ENCODE measurements around the gene NLRP12. TPM values are rescaled to one million over a fixed set of nuclear protein-coding genes. Genes with fewer than 3 reads are reported as not detected.
"Not testable (repeated sequence)": the region's sequence is repeated elsewhere in the genome, so short reads cannot be mapped to it uniquely, and the experiment has no call there.

Gene NLRP12
- total and polyA plus RNA-seq, 12 donors = 0.10 to 0.78 (median 0.21) TPM; not detected in 3

GRCh38 chr19:53853707-53854106 is 29.6 kb upstream of the NLRP12 start:
- intact Hi-C loops (cut with DNase I) = no loop called here
- TF ChIP-seq CTCF (IDR thresholded peaks at IDR 0.05) (no peak), POLR2A (IDR thresholded peaks at IDR 0.05) (no peak)

GRCh38 chr19:53849237-53849676 is 25.1 kb upstream of the NLRP12 start:
- H3K4me1 ChIP-seq (replicated peaks in 1 of 2) = no peaks in the 10 kb centered on the region
- no peak for DNase-seq
- intact Hi-C loops (cut with DNase I) = loop anchor here in 1 of 2 donors (10.0 kb wide), 1 partner anchor 176 kb away; no protein-coding TSS in a partner anchor

More at GRCh38 chr19:53853707-53854106, 29.6 kb upstream of the NLRP12 start:
- DNase-seq = no peak
- Histone ChIP-seq H3K9me3 (replicated peaks in 1 of 3) (no peaks in the 10 kb centered on the region), H3K36me3 (replicated peaks in 1 of 2) (no peaks in the 10 kb centered on the region), H3K4me1 (replicated peaks in 1 of 2) (no peaks in the 10 kb centered on the region), H3K27me3 (no peaks in the 10 kb centered on the region), H3K27ac (no peak overlapping the region), H3K4me3 (no peak overlapping the region)
- WGBS, 4 donors = 69 to 81% (median 71%) methylated on average over 2 of the region's 2 CpGs

GRCh38 chr19:53847555-53847954 is 23.4 kb upstream of the NLRP12 start:
- Histone ChIP-seq H3K4me3 (no peak overlapping the region), H3K9me3 (replicated peaks in 1 of 3) (no peaks in the 10 kb centered on the region), H3K4me1 (replicated peaks in 1 of 2) (peaks cover 0 to under 1% of the 10 kb centered on the region in 2 donors), H3K27ac (no peak overlapping the region), H3K36me3 (replicated peaks in 1 of 2) (no peaks in the 10 kb centered on the region), H3K27me3 (no peaks in the 10 kb centered on the region)
- WGBS, 4 donors = 48 to 54% (median 51%) methylated on average over 8 of the region's 8 CpGs
- DNase-seq = no peak
- intact Hi-C loops (cut with DNase I) = loop anchor here in 1 of 2 donors (10.0 kb wide), 1 partner anchor 177 kb away; no protein-coding TSS in a partner anchor
- TF ChIP-seq CTCF (IDR thresholded peaks at IDR 0.05) (no peak), POLR2A (IDR thresholded peaks at IDR 0.05) (no peak)

More at GRCh38 chr19:53849237-53849676, 25.1 kb upstream of the NLRP12 start:
- no peak overlapping the region for H3K27ac ChIP-seq
- no peaks in the 10 kb centered on the region for H3K36me3 ChIP-seq (replicated peaks in 1 of 2)
- WGBS, 4 donors = 35 to 50% (median 47%) methylated on average over 11 of the region's 11 CpGs
- no peaks in the 10 kb centered on the region for H3K27me3 ChIP-seq
- no peak overlapping the region for H3K4me3 ChIP-seq
- no peak for TF ChIP-seq CTCF (IDR thresholded peaks at IDR 0.05)
- TF ChIP-seq POLR2A (IDR thresholded peaks at IDR 0.05) = no peak
- no peaks in the 10 kb centered on the region for H3K9me3 ChIP-seq (replicated peaks in 1 of 3)

GRCh38 chr19:53844849-53845246 is 20.7 kb upstream of the NLRP12 start:
- no peak overlapping the region for H3K4me3 ChIP-seq
- H3K27ac ChIP-seq = no peak overlapping the region
- TF ChIP-seq CTCF (IDR thresholded peaks at IDR 0.05) (no peak), POLR2A (IDR thresholded peaks at IDR 0.05) (no peak)
- no peaks in the 10 kb centered on the region for H3K36me3 ChIP-seq (replicated peaks in 1 of 2)
- intact Hi-C loops (cut with DNase I) = loop anchor here (5.0 to 10.0 kb wide), 2 partner anchors 180 to 182 kb away; no protein-coding TSS in a partner anchor
- no peak for DNase-seq
- H3K27me3 ChIP-seq = no peaks in the 10 kb centered on the region
- no peaks in the 10 kb centered on the region for H3K9me3 ChIP-seq (replicated peaks in 1 of 3)
- peaks cover 0 to 9% of the 10 kb centered on the region in 2 donors for H3K4me1 ChIP-seq (replicated peaks in 1 of 2)
- 64 to 79% (median 75%) methylated on average over 9 of the region's 9 CpGs for WGBS, 4 donors

GRCh38 chr19:53840914-53841313 is 16.8 kb upstream of the NLRP12 start:
- not testable (repeated sequence) for H3K27ac ChIP-seq; H3K27me3 ChIP-seq; DNase-seq; H3K9me3 ChIP-seq (replicated peaks in 1 of 3); H3K4me1 ChIP-seq (replicated peaks in 1 of 2); H3K36me3 ChIP-seq (replicated peaks in 1 of 2); H3K4me3 ChIP-seq
- 59 to 67% (median 64%) methylated on average over 4 of the region's 4 CpGs for WGBS, 4 donors
- intact Hi-C loops (cut with DNase I) = loop anchor here (5.0 to 10.0 kb wide), 2 partner anchors 184 to 186 kb away; no protein-coding TSS in a partner anchor

- not testable (repeated sequence) for H3K9me3 ChIP-seq (replicated peaks in 1 of 3); H3K36me3 ChIP-seq (replicated peaks in 1 of 2); H3K4me3 ChIP-seq; H3K27ac ChIP-seq; H3K27me3 ChIP-seq; H3K4me1 ChIP-seq (replicated peaks in 1 of 2); DNase-seq
- 84 to 88% (median 85%) methylated on average over 12 of the region's 12 CpGs for WGBS, 4 donors
- intact Hi-C loops (cut with DNase I) = loop anchor here (5.0 to 10.0 kb wide), 2 partner anchors 185 to 187 kb away; no protein-coding TSS in a partner anchor
These were observed 16.1 kb upstream of the NLRP12 start for GRCh38 chr19:53840241-53840640.

- DNase-seq; H3K4me3 ChIP-seq; H3K9me3 ChIP-seq (replicated peaks in 1 of 3); H3K27me3 ChIP-seq; H3K4me1 ChIP-seq (replicated peaks in 1 of 2); intact Hi-C loops (cut with DNase I); H3K36me3 ChIP-seq (replicated peaks in 1 of 2); H3K27ac ChIP-seq: not testable (repeated sequence)
- WGBS, 4 donors = 72 to 81% (median 78%) methylated on average over 4 to 5 of the region's 5 CpGs
These were observed 14.3 kb upstream of the NLRP12 start for GRCh38 chr19:53838446-53838845.

Data from adrenal gland (tissue), 12 donors.